Islet of Langerhans (tissue), 1 donor: ENCODE results near the gene GPR142.

Experiments
- FAIRE-seq: peaks from one replicate; lab custom pipeline; 2011; peaks lifted over from hg19 to GRCh38; lab: Jason Lieb, UNC

GPR142 gene

GRCh38 chr17:74345433-74346241, 21.7 kb upstream of the GPR142 start:
- no peak for FAIRE-seq

- FAIRE-seq = no peak
Observed at GRCh38 chr17:74347646-74348045, 19.7 kb upstream of the GPR142 start.

- no peak for FAIRE-seq
Observed at GRCh38 chr17:74349120-74349519, 18.2 kb upstream of the GPR142 start.

DNA sequence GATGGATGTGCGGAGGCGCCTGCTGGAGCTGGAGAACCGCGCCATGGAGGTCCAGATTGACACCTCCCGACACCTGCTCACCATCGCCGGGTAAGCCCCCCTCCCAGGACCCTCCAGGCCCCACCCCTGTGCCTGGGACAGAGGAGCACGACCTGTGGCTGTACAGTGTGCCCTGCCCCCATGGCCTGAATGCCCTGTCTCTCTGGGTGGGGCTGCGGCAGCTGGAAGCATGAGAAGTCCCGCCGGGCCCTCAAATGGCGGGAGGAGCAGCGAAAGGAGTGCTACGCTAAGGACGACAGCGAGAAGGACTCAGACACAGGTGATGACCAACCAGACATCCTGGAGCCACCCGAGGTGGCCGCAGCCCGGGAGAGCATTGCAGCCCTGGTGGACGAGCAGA, 16.8 kb upstream of the GPR142 start:
- FAIRE-seq = no peak

DNA sequence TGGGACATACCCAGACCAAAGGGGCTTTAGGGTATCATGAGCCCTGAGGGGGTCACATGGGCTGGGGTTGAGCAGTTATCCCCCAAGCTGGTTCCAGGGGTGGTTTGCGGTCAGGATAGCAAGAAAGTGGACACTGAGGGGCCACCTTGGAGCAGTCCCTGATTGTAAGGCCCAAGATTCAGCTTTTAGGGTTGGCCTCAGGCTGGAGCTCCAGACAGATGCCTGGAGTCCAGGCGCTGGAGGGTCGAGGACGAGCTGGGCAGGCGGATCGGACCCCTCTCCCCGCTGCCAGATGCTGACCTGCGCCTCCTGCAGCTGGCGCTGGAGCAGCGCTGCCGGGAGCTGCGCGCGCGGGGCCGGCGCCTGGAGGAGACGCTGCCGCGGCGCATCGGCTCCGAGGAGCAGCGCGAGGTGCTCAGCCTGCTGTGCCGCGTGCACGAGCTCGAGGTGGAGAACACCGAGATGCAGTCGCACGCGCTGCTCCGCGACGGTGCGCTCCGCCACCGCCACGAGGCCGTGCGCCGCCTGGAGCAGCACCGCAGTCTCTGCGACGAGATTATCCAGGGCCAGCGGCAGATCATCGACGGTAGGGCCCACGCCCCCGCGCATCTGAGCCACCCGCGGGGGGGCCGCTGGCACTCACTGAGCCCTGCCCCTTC, 15.6 kb upstream of the GPR142 start:
- FAIRE-seq = no peak

- FAIRE-seq = no peak
Observed at GRCh38 chr17:74353446-74354060, 13.8 kb upstream of the GPR142 start.

- no peak for FAIRE-seq
Observed at GRCh38 chr17:74354123-74354522, 13.2 kb upstream of the GPR142 start.

DNA sequence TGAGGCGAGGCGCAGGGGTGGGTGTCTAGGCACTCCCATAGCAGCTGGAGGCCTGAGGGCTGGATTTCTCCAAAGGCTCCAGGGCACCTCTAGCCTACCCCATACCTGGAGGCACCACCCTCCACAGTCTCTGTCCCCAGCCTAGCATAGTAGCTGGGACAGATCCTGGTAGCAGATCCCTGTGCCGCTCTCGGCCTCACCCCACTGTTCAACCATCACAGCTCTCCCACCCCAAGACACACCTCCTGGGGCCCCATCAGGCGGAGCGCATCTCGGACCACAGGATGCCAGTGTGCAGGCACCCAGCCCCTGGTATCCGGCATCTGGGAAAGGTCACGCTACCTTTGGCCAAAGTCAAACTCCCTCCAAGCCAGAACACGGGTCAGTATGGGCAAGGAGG, 12.7 kb upstream of the GPR142 start:
- no peak for FAIRE-seq

DNA sequence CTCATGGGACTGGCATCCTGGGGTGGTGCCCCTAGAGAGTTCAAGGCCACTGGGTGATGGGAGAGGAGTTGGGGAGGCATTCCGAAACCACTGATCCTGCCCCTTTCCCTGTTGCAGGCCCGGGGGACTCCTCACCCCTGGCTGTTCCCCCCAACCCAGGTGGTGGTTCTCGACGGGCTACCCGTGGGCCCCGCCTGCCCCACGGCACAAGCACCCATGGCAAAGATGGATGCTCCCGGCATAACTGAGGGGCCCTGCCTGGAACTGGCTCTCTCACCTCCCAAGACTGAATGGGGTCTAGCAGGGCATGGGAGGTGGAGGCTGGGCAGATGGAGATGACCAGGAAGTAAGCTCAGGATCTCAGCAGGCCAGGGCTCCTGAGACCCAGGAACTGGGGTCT, 12.2 kb upstream of the GPR142 start:
- FAIRE-seq = no peak

DNA sequence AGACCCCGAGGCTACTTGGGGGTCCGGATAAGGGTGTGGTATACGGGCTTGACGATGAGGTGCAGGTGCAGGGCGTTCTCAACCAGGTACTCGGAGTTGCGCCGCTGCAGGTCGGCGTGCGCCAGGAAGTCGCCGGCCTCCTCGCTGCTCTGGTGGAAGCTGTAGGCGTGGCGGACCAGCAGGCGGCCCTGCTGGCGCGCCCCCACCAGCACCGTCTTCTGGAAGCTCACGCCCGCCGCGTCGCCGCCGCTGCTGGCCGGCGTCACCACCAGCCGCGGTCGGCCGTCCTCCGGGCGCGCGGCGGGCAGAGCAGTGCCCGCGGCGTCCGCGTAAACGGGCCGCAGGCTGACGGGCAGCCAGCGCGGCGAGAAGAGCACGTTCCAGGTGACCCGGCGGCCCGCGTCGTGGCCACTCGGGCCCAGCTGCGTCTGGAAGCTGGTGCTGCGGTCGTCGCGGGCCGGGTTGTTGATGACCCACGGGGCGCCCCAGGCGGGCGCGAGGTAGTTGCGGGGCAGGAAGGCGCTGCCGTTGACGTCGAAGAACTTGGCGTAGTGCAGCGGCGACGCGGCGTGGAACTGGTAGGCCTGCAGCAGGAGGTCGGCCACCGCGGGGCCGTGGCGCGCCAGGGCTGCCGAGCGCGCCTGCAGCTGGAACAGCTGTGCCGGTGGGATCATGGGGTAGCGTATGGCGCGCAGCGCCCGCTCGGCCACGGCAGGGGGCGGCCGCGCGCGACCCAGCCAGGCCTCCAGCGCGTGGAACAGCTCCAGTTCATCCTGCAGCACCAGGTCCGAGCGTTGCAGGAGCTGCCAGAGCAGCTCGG, 10.4 kb upstream of the GPR142 start:
- no peak for FAIRE-seq

GRCh38 chr17:74357466-74357809, 9.9 kb upstream of the GPR142 start:
- no peak for FAIRE-seq

- no peak for FAIRE-seq
Observed at GRCh38 chr17:74358697-74359096, 8.6 kb upstream of the GPR142 start.

GRCh38 chr17:74359916-74360315, 7.4 kb upstream of the GPR142 start:
- no peak for FAIRE-seq

DNA sequence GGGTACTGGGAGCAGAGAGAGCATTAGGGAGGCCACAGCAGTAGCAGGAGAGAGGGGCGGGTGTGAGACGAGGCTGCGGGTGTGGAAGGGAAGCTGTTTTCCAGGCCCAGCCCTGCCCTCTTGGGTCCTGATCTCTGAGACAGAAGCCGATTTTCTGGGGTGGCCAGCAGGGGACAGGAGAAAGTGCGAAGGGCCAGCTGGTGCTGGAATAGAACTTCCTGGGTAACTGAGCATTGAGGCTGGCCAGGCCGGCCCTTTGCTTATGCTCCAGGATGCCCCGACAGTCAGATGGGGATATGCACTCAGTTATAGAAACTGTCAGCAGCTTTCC, 6.4 kb upstream of the GPR142 start:
- no peak for FAIRE-seq

DNA sequence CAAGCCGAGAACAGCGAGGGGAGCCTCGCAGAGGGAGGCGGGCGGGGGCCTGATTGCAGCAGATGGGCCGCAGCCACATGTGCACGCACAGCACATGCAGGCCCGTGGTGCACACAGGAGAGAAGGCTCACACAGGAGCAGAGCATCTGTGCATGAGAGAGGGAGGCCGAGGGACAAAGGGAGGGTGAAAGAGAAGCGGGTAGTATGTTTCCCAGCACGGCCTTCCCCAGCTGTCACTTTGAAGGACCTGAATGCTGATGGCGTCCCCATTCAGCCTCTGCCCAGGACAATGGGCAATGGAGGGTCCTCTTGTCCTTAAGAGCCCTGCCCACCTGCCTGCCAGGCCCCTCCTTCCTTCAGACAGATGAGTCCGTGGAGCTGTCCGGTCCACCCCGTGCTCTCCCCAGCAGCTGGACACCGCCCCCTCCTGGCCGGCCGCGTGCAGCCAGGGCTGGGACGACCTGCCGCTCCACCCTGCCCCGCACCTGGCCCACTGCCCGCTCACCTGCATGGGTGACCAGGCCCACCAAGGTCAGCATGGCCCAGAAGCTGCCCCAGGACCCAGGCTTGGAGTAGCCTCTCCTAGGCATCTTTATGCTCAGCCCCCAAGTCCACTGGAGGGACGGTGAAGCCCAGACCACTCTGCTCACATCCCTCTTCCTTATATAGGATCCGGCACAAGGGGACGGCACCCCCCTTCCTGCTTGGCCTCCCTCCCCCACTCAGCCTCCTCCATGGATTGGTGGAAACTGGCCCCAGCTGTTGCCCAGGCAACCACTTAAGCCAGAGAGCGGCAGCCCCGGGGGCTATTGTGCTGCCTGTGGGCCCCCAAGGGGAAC, 5.9 kb upstream of the GPR142 start, which contains the start of gene BTBD17:
TSS of gene BTBD17 (minus strand) at position 639 of the 839 bp plus-strand sequence. CDS start at position 590, 49 bp downstream.
- FAIRE-seq = no peak

DNA sequence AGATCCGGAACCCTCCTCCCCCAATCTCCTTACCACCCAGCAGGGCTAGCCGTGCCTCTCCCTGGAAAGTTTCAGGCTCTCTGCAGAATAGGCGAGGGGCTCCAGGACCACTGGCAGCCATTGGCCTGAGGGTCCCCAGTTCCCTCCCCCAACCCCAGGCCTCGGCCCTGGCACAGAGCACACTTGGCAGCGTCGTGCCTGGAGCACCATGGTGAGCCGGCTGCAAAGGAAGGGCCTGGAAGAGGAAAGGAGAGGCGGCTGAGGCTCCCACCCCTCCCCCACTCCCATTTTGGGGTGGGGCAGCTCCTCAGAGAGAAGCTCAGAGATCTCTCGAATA, 5.3 kb upstream of the GPR142 start:
- no peak for FAIRE-seq

- FAIRE-seq = no peak
Observed at GRCh38 chr17:74362810-74363498, 4.4 kb upstream of the GPR142 start.

GRCh38 chr17:74368341-74369081, 1.2 kb downstream of the GPR142 start:
- FAIRE-seq = no peak

DNA sequence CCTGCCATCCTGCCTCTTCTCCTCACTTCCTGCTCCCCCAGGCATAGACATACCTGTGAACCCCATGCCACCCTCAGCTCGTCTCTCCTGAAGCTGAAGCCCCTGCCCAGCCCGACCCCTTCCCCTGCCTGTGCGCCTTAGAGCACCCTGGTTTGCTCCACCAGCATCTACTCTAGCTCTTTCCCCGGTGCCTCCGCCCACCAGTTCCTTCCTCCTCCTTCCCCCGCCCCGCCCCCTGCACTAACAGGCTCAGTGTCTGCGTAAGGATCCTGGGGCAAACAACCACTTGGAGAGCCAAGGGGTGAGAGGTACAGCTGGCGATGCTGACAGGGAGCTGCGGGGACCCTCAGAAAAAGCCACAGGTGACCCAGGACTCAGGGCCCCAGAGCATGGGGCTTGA, 1.9 kb downstream of the GPR142 start:
- FAIRE-seq = no peak

DNA sequence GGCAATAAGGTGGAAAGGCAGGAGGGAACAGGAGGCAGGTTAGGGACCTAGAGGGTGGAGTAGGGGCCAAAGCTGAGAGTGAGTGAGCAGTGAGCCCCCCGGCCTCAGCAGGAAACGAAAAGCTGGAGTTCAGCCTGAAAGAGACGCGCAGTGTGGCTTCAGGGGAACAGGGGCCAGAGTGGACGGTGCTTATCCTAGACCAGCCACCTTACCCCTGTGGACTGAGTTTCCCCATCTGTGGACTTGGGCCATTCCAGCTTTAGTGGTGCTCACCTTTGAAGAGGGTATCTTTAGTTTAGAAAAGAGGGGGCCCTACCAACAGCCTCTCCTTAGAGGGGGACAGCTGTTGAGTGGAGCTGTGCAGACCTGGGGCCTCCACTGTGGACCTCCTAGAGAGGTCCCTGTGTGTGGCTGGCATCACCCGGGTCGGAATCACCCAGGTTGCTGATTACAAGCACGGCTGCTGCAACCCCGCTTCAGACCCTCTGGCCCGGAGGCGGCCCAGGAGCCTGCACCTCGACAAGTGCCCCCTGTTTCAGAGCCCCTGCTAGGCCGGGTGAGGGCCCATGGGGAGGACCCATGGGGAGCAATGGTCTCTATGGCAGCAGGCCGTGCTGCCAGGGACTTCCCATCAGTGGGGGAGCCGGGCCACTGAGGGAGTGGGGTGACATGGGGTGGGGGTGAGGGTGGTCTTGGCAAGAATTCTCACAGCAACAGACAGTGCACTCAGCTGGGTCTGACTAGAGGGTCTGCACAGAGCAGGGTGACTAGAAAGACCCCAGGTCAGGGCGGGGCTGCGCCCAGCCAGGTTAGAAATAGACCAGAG, 2.6 kb downstream of the GPR142 start:
- FAIRE-seq = no peak
